Pancreas (tissue), 10 donors: ENCODE data around the gene PCGF3. TPM values are rescaled to one million over a fixed set of nuclear protein-coding genes. Genes with fewer than 3 reads are reported as not detected.

Source experiments
- ATAC-seq, 4 donors: fragments of 200-7000 bp; cut with Tn5 transposase; one replicate each; pipeline versions ENCODE4 v1.8.0 to v1.9.1; 2020; ENCODE audit warnings: mild to moderate bottlenecking in 4 of 4, moderate library complexity in 4 of 4
- DNase-seq, 6 donors: peaks; one replicate each; pipeline ENCODE4 v3.0.0-alpha.2; 2020
- FAIRE-seq: peaks from 2 replicates; lab custom pipeline; 2012; peaks lifted over from hg19 to GRCh38; lab: Jason Lieb, UNC
- H3K27ac ChIP-seq, 4 donors: fragments of 200-600 bp; sonication (generic); 1 replicate in 3 of 4; 2 replicates in 1 of 4; pipeline versions ENCODE4 v1.5.0 to v1.8.0; 2020
- H3K27me3 ChIP-seq, 4 donors: fragments of 200-600 bp; one replicate each; pipeline ENCODE4 v1.8.0; 2021
- H3K36me3 ChIP-seq, 3 donors: fragments of 200-600 bp; sonication (generic) in 1 of 3; one replicate each; pipeline versions ENCODE4 v1.5.0 to v1.8.0; 2020 to 2021
- H3K4me1 ChIP-seq, 3 donors: fragments of 200-600 bp; one replicate each; pipeline ENCODE4 v1.8.0; 2021
- H3K4me3 ChIP-seq, 4 donors: fragments of 200-600 bp; sonication (generic) in 2 of 4; one replicate each; pipeline versions ENCODE4 v1.5.0 to v1.8.0; 2020 to 2021
- H3K9me3 ChIP-seq, 4 donors: fragments of 200-600 bp; one replicate each; pipeline ENCODE4 v1.8.0; 2021
- WGBS, 2 donors: extraction: QIAGEN DNeasy Blood & Tissue Kit; methylation state at CpG; one replicate each; pipeline ENCODE4 v1.1.7; 2013; 5-methylcytosine and 5-hydroxymethylcytosine counted together
- intact Hi-C, 3 donors: fragments of 100-400 bp; cut with DNase I; formaldehyde crosslinking; loops; one replicate each; pipeline versions ENCODE4 v1.11.1 to v1.14.2; 2022
- polyA plus RNA-seq, 2 donors: library from polyadenylated mRNA; stranded (reverse); fragments of 200-250 nt; gene quantifications; one replicate each; pipeline ENCODE4 v1.2.3, GENCODE V29; 2013
- total RNA-seq, 6 donors: library from RNA; stranded (reverse); fragmentation: NEBNext Ultra II Directional in 4 of 6; extraction: Animal tissue kit (Norgen Biotek cat#: 25700) in 4 of 6; gene quantifications; one replicate each; pipeline versions ENCODE4 v1.2.1 to v1.2.4, GENCODE V29; 2021 to 2023
- TF ChIP-seq, protein P1 (sequence below), 4 donors: fragments of 200-600 bp; sonication (generic) in 3 of 4; IDR thresholded peaks; one replicate each; pipeline versions ENCODE4 v1.5.0 to v1.8.0; 2021; ENCODE audit warnings: antibody characterized with exemption in 4 of 4
- donor health status: healthy with polysubstance abuse.
- donor health status: DM: no; HTN: no; CAD: no; lungs with moderate emphysema.
- donor health status: DM: no; HTN: no; CAD: no.
- donor health status: control.
- donor health status: control.
- donor health status: Bipolar disorder and iron deficiency.
- donor health status: DM: yes; HTN: yes; CAD: no.
- donor health status: DM: no; HTN: no; CAD: no.
- donor health status: DM: no; HTN: no; CAD: no.
- donor health status: DM: yes; HTN: yes; CAD: no.

PCGF3 gene
- total and polyA plus RNA-seq, 8 donors: 12.3 to 66.8 (median 17.7) TPM

DNA sequence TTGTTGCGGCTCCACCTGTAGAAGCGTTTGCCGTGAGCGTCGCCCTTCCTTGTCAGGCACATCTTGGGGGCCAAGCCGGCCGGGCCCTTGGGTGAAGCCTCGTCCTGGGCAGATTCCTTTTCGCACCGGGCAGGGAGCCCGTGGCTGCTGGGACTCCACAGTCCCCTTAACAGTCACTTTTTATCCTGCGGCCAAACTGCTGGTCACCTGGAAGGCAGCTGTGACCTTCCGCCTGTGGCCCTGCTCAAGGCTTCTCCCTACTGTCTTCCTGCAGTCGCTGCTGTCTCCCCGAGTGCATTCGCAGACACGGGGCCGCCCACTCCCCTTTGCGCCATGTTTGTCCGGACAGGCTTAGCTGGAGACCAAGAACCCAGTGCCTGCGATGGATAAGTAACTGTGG lies 55.0 kb downstream of the PCGF3 start:
- H3K27ac ChIP-seq: no peak overlapping the region
- DNase-seq (peak in 2 of 6 donors; percentile 32 to 38), FAIRE-seq (no peak), ATAC-seq (no peak)
- no peaks in the 10 kb centered on the region for H3K9me3 ChIP-seq
- peaks cover 5 to 17% (median 5%) of the 10 kb centered on the region in 3 donors for H3K36me3 ChIP-seq
- H3K4me1 ChIP-seq: no peaks in the 10 kb centered on the region
- 96% methylated on average over 21 of the region's 21 CpGs for WGBS, 2 donors
- TF ChIP-seq, protein P1, sequence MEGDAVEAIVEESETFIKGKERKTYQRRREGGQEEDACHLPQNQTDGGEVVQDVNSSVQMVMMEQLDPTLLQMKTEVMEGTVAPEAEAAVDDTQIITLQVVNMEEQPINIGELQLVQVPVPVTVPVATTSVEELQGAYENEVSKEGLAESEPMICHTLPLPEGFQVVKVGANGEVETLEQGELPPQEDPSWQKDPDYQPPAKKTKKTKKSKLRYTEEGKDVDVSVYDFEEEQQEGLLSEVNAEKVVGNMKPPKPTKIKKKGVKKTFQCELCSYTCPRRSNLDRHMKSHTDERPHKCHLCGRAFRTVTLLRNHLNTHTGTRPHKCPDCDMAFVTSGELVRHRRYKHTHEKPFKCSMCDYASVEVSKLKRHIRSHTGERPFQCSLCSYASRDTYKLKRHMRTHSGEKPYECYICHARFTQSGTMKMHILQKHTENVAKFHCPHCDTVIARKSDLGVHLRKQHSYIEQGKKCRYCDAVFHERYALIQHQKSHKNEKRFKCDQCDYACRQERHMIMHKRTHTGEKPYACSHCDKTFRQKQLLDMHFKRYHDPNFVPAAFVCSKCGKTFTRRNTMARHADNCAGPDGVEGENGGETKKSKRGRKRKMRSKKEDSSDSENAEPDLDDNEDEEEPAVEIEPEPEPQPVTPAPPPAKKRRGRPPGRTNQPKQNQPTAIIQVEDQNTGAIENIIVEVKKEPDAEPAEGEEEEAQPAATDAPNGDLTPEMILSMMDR (IDR thresholded peaks at IDR 0.05): no peak
- no peaks in the 10 kb centered on the region for H3K27me3 ChIP-seq
- H3K4me3 ChIP-seq: no peak overlapping the region
- intact Hi-C loops: no loop called here

DNA sequence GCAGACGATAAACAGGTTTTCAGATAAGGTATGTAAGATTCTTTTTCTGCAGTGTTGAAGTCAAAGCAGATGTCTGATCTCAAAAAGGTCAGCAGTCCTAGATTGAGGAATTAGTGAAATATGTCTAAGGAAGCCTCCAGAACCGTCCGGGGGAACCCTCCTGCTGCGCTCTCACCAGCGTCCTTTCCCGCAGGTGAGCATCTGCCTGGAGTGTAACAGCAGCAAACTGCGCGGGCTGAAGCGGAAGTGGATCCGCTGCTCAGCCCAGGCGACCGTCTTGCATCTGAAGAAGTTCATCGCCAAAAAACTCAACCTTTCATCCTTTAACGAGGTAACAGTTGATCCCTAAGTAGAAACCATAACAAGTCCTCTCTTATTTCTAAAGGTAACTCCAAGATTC lies 55.5 kb downstream of the PCGF3 start:
- FAIRE-seq (no peak), ATAC-seq (no peak), DNase-seq (peak in 2 of 6 donors; percentile 11 to 16)
- WGBS, 2 donors: 96% methylated on average over 14 of the region's 14 CpGs
- Histone ChIP-seq H3K4me1 (no peaks in the 10 kb centered on the region), H3K27me3 (no peaks in the 10 kb centered on the region), H3K27ac (no peak overlapping the region), H3K4me3 (no peak overlapping the region), H3K9me3 (no peaks in the 10 kb centered on the region), H3K36me3 (peaks cover 5 to 17% (median 5%) of the 10 kb centered on the region in 3 donors)
- intact Hi-C loops: no loop called here
- TF ChIP-seq, protein P1 (IDR thresholded peaks at IDR 0.05): no peak

DNA sequence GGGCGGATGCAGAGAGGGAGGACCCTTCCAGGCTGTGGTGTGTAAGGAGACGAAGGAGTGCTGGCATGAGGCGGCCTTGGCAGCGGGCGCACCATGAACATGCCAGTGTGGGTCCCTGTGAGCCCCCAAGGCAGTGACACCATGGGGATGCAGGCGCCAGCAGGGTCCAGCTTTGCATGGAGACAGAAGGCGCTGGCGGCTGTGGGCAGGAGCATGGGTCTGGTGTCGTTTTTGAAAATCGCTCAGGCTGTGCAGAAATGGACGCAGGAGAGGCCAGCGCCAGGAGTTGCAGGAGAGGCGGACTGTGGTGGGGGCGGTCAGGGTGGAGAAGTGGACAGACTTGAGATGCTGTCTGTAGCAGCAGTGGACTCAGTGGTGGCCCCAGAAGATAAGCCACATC lies 56.1 kb downstream of the PCGF3 start:
- intact Hi-C loops: no loop called here
- TF ChIP-seq, protein P1 (IDR thresholded peaks at IDR 0.05): no peak
- no peaks in the 10 kb centered on the region for H3K27me3 ChIP-seq
- H3K4me3 ChIP-seq: no peak overlapping the region
- no peaks in the 10 kb centered on the region for H3K4me1 ChIP-seq
- no peaks in the 10 kb centered on the region for H3K9me3 ChIP-seq
- ATAC-seq (no peak), DNase-seq (peak in 2 of 6 donors; percentile 29 to 67), FAIRE-seq (no peak)
- H3K27ac ChIP-seq: no peak overlapping the region
- H3K36me3 ChIP-seq: peaks cover 5 to 24% (median 8%) of the 10 kb centered on the region in 3 donors
- 96 to 97% methylated on average over 14 of the region's 14 CpGs for WGBS, 2 donors

DNA sequence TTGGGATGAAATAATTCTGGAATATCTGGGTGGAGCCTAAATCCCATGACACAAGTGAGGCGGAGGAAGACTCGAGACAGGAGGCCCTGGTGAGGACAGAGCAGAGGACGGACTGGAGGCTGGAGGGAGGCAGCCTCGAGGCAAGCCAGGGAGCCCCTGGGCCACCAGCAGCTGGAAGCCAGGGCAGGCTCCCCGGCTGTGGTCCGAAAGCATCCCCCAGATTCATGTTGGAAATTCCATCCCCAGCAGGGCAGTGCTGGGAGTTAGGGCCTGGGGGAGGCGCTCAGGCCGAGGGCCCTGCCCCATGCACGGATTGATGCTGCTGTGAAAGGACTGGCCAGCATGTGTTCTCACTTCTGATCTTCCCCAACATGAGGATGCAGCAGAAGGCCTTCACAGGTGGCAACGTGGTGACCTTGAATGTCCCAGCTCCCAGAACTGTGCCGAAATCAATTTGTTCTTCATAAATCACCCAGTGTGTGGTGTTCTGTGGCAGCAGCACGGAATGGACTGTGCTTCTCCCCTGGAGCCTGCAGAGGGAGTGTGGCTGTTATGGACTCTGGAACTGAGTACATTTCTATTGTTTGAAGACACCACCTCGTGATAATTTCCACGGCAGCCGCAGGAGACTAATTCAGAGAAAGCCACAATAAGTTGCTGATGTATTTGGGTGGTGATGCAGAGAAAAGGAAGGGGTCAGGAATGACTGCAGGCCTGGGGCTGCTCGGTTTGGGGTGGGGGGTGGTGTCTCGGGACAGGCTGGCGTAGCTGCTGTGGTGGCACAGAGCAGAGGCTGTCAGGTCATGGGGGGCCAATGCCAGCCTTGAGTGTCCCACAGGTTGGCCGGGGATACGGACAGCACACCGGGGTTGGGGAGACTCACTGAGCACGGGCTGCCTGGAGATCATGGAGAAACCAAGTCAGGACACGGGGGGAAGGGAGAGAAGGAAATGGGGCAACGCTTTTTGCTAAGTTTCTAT lies 56.9 kb downstream of the PCGF3 start:
- Histone ChIP-seq H3K9me3 (no peaks in the 10 kb centered on the region), H3K4me1 (no peaks in the 10 kb centered on the region), H3K4me3 (no peak overlapping the region), H3K27me3 (no peaks in the 10 kb centered on the region), H3K36me3 (peaks cover 5 to 30% (median 16%) of the 10 kb centered on the region in 3 donors), H3K27ac (no peak overlapping the region)
- FAIRE-seq (no peak), DNase-seq (peak in 2 of 6 donors; percentile 34 to 72), ATAC-seq (peak; percentile 15 to 55 (median 42))
- intact Hi-C loops: no loop called here
- WGBS, 2 donors: 80 to 85% methylated on average over 24 of the region's 24 CpGs
- TF ChIP-seq, protein P1 (IDR thresholded peaks at IDR 0.05): no peak
